Measurements from ENCODE around the gene RNF223. TPM values are rescaled to one million over a fixed set of nuclear protein-coding genes. Genes with fewer than 3 reads are reported as not detected.
"Not testable (repeated sequence)": the region's sequence is repeated elsewhere in the genome, so short reads cannot be mapped to it uniquely, and the experiment has no call there.

The RNF223 gene
- total RNA-seq, 1 donor from 2014 or later, result not detected

GRCh38 chr1:1088029-1088800 lies 14.1 kb upstream of the RNF223 start:
- DNase-seq (ENCODE audit: low spot score), result no peak

- DNase-seq (ENCODE audit: low spot score), result no peak
Measured at GRCh38 chr1:1087351-1088028, 13.4 kb upstream of the RNF223 start.

- no peak for DNase-seq (ENCODE audit: low spot score)
Measured at GRCh38 chr1:1086911-1087341, 12.8 kb upstream of the RNF223 start.

GRCh38 chr1:1085911-1086841 lies 12.1 kb upstream of the RNF223 start:
- DNase-seq (ENCODE audit: low spot score), result no peak

- DNase-seq (ENCODE audit: low spot score), result no peak
Measured at GRCh38 chr1:1085171-1085841, 11.2 kb upstream of the RNF223 start.

GRCh38 chr1:1084372-1085170 lies 10.5 kb upstream of the RNF223 start:
- DNase-seq (ENCODE audit: low spot score), result no peak

- no peak for DNase-seq (ENCODE audit: low spot score)
Measured at GRCh38 chr1:1083416-1084371, 9.6 kb upstream of the RNF223 start.

GRCh38 chr1:1082776-1083415 lies 8.8 kb upstream of the RNF223 start:
- no peak for DNase-seq (ENCODE audit: low spot score)

GRCh38 chr1:1082239-1082775 lies 8.2 kb upstream of the RNF223 start:
- DNase-seq (ENCODE audit: low spot score), result no peak

- no peak for DNase-seq (ENCODE audit: low spot score)
Measured at GRCh38 chr1:1081311-1082238, 7.5 kb upstream of the RNF223 start.

- no peak for DNase-seq (ENCODE audit: low spot score)
Measured at GRCh38 chr1:1080951-1081310, 6.8 kb upstream of the RNF223 start.

- no peak for DNase-seq (ENCODE audit: low spot score)
Measured at GRCh38 chr1:1080122-1080757, 6.1 kb upstream of the RNF223 start.

- no peak for DNase-seq (ENCODE audit: low spot score)
Measured at GRCh38 chr1:1079408-1080121, 5.5 kb upstream of the RNF223 start.

GRCh38 chr1:1077396-1077795 lies 3.3 kb upstream of the RNF223 start:
- DNase-seq (ENCODE audit: low spot score), result not testable (repeated sequence)

- DNase-seq (ENCODE audit: low spot score), result no peak
Measured at GRCh38 chr1:1075148-1075935, 1.2 kb upstream of the RNF223 start.

All from mesenteric fat pad (tissue), 1 donor.